ENCODE results near the gene TTC21B.

TTC21B gene

DNA sequence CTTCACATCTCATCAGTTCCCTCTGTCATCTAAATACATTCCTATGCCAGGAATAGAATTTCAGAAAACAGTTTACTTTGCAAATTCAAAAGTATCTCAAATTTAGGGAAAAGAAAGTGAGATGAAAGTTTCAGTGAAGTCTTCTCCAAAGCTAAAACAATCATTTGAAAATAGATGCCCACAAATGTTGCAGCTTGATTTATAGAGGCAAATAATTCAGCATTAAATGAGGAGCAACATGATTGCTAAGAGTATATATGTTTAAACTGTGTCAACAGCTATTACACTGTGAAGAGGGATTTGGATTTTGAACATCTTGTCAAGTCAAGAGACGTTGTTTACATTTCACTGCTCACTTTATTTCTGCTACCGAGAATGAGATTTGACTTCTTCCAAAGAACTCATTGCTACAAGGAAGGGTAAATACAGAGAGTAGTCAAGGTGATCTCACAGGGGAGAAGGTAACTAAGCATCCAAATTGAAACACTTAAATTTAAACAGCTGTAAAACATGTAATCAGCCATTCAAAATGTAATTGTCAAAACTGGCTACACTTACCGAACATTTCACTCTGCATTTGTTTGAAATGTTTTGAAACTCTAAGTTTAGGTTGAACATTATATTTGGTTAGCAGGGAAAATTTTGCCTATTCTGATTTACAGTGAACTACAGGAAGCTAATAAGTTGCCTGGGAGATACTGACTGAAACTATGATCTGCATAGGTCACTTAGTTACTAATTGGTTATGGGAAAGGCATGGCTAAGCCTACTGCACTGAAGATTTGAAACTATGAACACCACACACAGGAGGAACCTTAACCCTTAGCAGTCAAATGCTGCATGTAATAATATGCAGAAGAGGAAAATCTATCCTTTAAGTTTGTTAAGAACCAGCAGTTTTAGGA, 126.3 kb downstream of the TTC21B start:
- DNase-seq, result no peak

GRCh38 chr2:165825041-165825440, 128.5 kb downstream of the TTC21B start:
- DNase-seq, result no peak

Data from activated gamma-delta T cell treated with Interleukin-2 at 50 U/mL for 16 hours (primary cell).